HG03064 (cell line): ENCODE results near the gene XBP1.
"Not testable (repeated sequence)": the region's sequence is repeated elsewhere in the genome, so short reads cannot be mapped to it uniquely, and the experiment has no call there.

Experiments
- ATAC-seq: cut with Tn5 transposase; IDR thresholded peaks from one replicate; pipeline ENCODE4 v1.9.1; 2021; ENCODE audit warnings: low read depth; ENCODE audit not compliant: unreplicated experiment

The XBP1 gene

DNA sequence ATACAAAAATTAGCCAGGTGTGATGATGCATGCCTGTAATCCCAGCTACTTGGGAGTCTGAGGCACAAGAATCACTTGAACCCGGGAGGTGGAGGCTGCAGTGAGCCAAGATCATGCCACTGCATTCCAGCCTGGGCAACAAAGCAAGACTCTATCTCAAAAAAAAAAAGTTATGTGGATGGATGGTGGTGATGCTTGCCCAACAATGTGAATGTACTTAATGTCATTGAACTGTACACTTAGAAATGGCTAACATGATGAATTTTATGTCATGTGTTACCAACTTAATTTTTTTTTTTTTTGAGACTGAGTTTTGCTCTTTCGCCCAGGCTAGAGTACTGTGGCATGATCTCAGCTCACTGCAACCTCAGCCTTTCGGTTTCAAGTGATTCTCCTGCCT is 45.9 kb downstream of the XBP1 start:
- ATAC-seq: not testable (repeated sequence)

DNA sequence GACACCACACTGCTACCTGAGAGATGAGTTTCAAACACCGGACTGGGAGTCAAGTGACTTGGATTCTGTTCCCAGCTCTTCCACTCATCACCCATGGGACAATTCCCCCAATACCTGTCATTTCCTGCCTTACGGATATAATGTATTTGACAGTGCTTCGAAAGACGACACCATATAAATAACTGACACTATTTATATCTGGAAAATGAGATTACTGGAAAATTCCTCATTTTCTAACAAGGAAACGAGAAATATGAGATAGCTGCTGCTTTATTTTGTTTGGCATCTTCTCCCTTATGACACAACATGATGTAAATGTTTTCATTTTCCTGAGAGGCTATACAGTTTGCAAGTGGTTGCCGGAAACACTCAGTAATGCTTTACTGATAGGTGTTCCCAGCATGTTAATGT is 49.9 kb downstream of the XBP1 start:
- ATAC-seq: no peak
